Measurements from ENCODE around the gene ALG10B. TPM values are rescaled to one million over a fixed set of nuclear protein-coding genes. Genes with fewer than 3 reads are reported as not detected.

Gene ALG10B
- total RNA-seq, 1 donor from 2014 or later, result 6.3 TPM

GRCh38 chr12:38374751-38375150 is 58.2 kb downstream of the ALG10B start:
- TF ChIP-seq, protein P1, sequence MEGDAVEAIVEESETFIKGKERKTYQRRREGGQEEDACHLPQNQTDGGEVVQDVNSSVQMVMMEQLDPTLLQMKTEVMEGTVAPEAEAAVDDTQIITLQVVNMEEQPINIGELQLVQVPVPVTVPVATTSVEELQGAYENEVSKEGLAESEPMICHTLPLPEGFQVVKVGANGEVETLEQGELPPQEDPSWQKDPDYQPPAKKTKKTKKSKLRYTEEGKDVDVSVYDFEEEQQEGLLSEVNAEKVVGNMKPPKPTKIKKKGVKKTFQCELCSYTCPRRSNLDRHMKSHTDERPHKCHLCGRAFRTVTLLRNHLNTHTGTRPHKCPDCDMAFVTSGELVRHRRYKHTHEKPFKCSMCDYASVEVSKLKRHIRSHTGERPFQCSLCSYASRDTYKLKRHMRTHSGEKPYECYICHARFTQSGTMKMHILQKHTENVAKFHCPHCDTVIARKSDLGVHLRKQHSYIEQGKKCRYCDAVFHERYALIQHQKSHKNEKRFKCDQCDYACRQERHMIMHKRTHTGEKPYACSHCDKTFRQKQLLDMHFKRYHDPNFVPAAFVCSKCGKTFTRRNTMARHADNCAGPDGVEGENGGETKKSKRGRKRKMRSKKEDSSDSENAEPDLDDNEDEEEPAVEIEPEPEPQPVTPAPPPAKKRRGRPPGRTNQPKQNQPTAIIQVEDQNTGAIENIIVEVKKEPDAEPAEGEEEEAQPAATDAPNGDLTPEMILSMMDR (IDR thresholded peaks at IDR 0.05; ENCODE audit: partially characterized antibody, unreplicated experiment), result no peak
- H3K4me3 Mint-ChIP-seq (ENCODE audit: unreplicated experiment), result no peak overlapping the region
- H3K4me1 Mint-ChIP-seq (ENCODE audit: low read depth, unreplicated experiment), result no peaks in the 10 kb centered on the region
- no peaks in the 10 kb centered on the region for H3K36me3 Mint-ChIP-seq (ENCODE audit: unreplicated experiment)
- DNase-seq, result no peak
- H3K27me3 Mint-ChIP-seq (ENCODE audit: unreplicated experiment), result no peaks in the 10 kb centered on the region
- no peak overlapping the region for H3K27ac Mint-ChIP-seq (ENCODE audit: unreplicated experiment)
- H3K9me3 Mint-ChIP-seq (ENCODE audit: unreplicated experiment), result no peaks in the 10 kb centered on the region
